ENCODE measurements around the gene WFDC2.

GRCh38 chr20:45485388-45485787 lies 15.8 kb downstream of the WFDC2 start:
- no peak for TF ChIP-seq MAFK (IDR thresholded peaks at IDR 0.05; ENCODE audit: partially characterized antibody)
- TF ChIP-seq CTCF (IDR thresholded peaks at IDR 0.05) = no peak
- no peak for TF ChIP-seq JUN (IDR thresholded peaks at IDR 0.05)
- TF ChIP-seq EHMT2 (IDR thresholded peaks at IDR 0.05; ENCODE audit: low read depth) = no peak
- no peak for TF ChIP-seq HOXB13 (CRISPR knock-in tag; IDR thresholded peaks at IDR 0.05; ENCODE audit: low read depth)

Data from A549 (cell line).